IPS-NIHi7 (cell line): ENCODE results near the gene SNX33.
"Not testable (repeated sequence)": the region's sequence is repeated elsewhere in the genome, so short reads cannot be mapped to it uniquely, and the experiment has no call there.

Experiments
- DNase-seq: peaks from one replicate; pipeline ENCODE4 v3.0.0; 2012; ENCODE audit warnings: mixed read lengths; ENCODE audit errors: extremely low spot score

Gene SNX33

GRCh38 chr15:75699961-75700874, 52.5 kb downstream of the SNX33 start:
- not testable (repeated sequence) for DNase-seq

GRCh38 chr15:75701071-75702003, 53.6 kb downstream of the SNX33 start:
- DNase-seq: not testable (repeated sequence)

GRCh38 chr15:75702436-75702835, 54.7 kb downstream of the SNX33 start:
- no peak for DNase-seq

GRCh38 chr15:75703440-75704262, 55.9 kb downstream of the SNX33 start:
- not testable (repeated sequence) for DNase-seq

- no peak for DNase-seq
Measured at GRCh38 chr15:75704263-75704615, 56.5 kb downstream of the SNX33 start.

GRCh38 chr15:75704618-75705017, 56.9 kb downstream of the SNX33 start:
- no peak for DNase-seq

GRCh38 chr15:75705375-75705774, 57.7 kb downstream of the SNX33 start:
- not testable (repeated sequence) for DNase-seq

- no peak for DNase-seq
Measured at GRCh38 chr15:75705854-75706681, 58.4 kb downstream of the SNX33 start.

GRCh38 chr15:75706682-75706954, 58.9 kb downstream of the SNX33 start:
- no peak for DNase-seq

- DNase-seq: not testable (repeated sequence)
Measured at GRCh38 chr15:75709458-75709857, 61.7 kb downstream of the SNX33 start.

- DNase-seq: not testable (repeated sequence)
Measured at GRCh38 chr15:75710874-75711273, 63.2 kb downstream of the SNX33 start.

- not testable (repeated sequence) for DNase-seq
Measured at GRCh38 chr15:75711495-75711894, 63.8 kb downstream of the SNX33 start.
